AG04450 (cell line): ENCODE measurements around the gene TOX2. TPM values are rescaled to one million over a fixed set of nuclear protein-coding genes. Genes with fewer than 3 reads are reported as not detected.
A peak's percentile ranks its signal among the peaks of the same experiment; 100 is the strongest.

Experiments used
- CTCF ChIA-PET: fragments of 300-600, 350-600 bp; formaldehyde crosslinking; extraction: SDS; loops from one replicate; lab custom pipeline; 2022; ENCODE audit warnings: antibody characterized with exemption, inconsistent platforms; lab: Charles Lee
- POLR2A ChIA-PET: fragments of 350-600 bp; formaldehyde crosslinking; extraction: SDS; loops from one replicate; lab custom pipeline; 2021; ENCODE audit warnings: antibody characterized with exemption, inconsistent platforms; lab: Yijun Ruan, JAX
- DNase-seq: peaks from one replicate; pipeline ENCODE4 v3.0.0-alpha.2; 2011; ENCODE audit warnings: low read depth, low spot score
- H3K27ac ChIP-seq: one replicate; pipeline ENCODE4 v1.5.1; 2012; ENCODE audit warnings: low read depth, low read length, control low read depth
- H3K27me3 ChIP-seq: one replicate; pipeline ENCODE4 v1.6.0; 2012; ENCODE audit warnings: low read length; ENCODE audit not compliant: control insufficient read depth, insufficient read depth
- H3K4me3 ChIP-seq: 2 replicates; pipeline ENCODE4 v1.5.1; 2011; ENCODE audit warnings: mild to moderate bottlenecking, low read depth, low read length, control low read depth
- H3K9me3 ChIP-seq: 2 replicates; pipeline ENCODE4 v1.5.1; 2012; ENCODE audit warnings: low read length; ENCODE audit not compliant: control insufficient read depth, insufficient read depth
- polyA plus RNA-seq: library from polyadenylated mRNA; depleted of rRNA; stranded (reverse); fragments of >200 nt; gene quantifications from 2 replicates; pipeline ENCODE4 v1.2.3, GENCODE V29; 2011
- TF ChIP-seq, protein P1 (sequence below): IDR thresholded peaks from 2 replicates; pipeline ENCODE4 v1.5.1; 2011; ENCODE audit warnings: low read depth, low read length, control low read depth, inconsistent platforms

Gene TOX2
- polyA plus RNA-seq, 1 experiment, result 10.6 TPM

DNA sequence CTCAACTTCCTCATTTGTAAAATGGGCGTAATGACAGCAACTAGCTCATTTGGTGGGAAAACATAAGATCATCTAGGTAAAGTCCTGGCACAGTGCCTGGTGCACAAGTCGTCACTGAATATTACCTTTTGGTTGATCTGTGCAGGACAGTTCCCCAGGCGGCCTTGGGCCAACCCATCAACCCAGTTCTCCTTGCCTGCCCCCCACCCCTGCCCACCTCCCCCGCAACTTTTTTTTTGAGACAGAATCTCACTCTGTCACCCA is 173.1 kb downstream of the TOX2 start:
- no peaks in the 10 kb centered on the region; the same call in 1 of the 2 replicates for H3K9me3 ChIP-seq
- no peak overlapping the region for H3K27ac ChIP-seq
- H3K27me3 ChIP-seq, result no peaks in the 10 kb centered on the region
- no peak for DNase-seq
- TF ChIP-seq, protein P1, sequence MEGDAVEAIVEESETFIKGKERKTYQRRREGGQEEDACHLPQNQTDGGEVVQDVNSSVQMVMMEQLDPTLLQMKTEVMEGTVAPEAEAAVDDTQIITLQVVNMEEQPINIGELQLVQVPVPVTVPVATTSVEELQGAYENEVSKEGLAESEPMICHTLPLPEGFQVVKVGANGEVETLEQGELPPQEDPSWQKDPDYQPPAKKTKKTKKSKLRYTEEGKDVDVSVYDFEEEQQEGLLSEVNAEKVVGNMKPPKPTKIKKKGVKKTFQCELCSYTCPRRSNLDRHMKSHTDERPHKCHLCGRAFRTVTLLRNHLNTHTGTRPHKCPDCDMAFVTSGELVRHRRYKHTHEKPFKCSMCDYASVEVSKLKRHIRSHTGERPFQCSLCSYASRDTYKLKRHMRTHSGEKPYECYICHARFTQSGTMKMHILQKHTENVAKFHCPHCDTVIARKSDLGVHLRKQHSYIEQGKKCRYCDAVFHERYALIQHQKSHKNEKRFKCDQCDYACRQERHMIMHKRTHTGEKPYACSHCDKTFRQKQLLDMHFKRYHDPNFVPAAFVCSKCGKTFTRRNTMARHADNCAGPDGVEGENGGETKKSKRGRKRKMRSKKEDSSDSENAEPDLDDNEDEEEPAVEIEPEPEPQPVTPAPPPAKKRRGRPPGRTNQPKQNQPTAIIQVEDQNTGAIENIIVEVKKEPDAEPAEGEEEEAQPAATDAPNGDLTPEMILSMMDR, result no peak
- ChIA-PET CTCF (interaction anchor here (1.8 kb wide), 1 partner anchor 338 kb away, joined by 6 read pairs; no protein-coding TSS in a partner anchor), POLR2A (no interaction called here)
- H3K4me3 ChIP-seq, result no peak overlapping the region

DNA sequence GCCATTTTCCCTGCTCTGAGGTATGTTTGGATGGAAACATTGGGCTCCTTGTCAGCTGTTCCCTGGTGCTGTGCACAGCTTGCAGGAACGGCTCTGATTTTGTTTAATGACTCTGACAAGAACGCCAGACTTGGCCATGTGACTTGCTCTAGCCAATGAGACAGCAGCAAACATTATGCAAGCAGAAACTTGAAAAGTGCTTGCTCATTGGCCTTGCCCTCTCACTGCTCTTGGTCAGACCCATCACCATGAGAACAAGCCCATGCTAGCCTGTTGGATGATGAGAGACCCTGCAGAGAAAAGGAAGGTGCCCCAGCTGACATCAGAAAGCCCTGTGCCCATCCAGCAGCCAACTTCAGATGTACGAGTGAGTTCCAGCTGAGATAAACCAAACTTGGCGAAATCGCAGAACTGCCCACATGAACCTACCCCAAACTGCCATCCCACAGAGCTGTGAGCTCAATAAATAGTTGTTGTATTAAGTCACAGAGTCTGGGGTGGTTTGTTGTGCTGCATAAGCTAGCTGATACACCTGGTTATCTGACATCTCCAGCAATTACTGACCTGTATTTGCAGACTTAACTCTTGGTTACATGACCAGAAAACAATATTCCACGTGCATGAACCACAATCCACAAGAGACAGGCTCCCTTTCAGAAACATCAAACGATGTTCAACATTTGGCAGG is 175.5 kb downstream of the TOX2 start:
- TF ChIP-seq, protein P1, result no peak
- ChIA-PET POLR2A (interaction anchor here (0.7 kb wide), 1 partner anchor 633 kb away, joined by 3 read pairs; no protein-coding TSS in a partner anchor), CTCF (interaction anchor here (1.1 to 2.3 kb wide), 5 partner anchors 9 to 398 kb away, joined by 3 to 17 read pairs (median 7); no protein-coding TSS in a partner anchor)
- Histone ChIP-seq H3K27ac (no peak overlapping the region), H3K27me3 (no peaks in the 10 kb centered on the region), H3K9me3 (no peaks in the 10 kb centered on the region), H3K4me3 (no peak overlapping the region)
- no peak for DNase-seq

DNA sequence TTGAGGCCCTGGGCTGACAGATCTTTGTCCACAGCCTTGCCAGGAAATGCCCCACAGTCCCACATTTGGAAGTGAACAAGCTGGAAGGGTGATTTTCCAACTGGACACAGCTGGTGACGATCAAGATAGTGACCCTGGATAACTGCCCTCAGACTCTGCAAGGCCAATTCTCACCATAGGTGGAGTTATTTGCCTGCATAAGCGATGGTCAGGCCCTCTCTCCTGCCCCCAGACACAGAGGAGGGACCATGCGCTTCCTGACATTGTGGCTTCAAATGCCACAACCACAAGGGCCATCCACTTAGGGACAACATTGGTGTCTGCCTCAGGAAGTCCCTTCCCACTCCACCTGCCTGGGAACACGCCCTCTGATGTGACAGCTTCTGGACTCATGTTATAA is 176.4 kb downstream of the TOX2 start:
- H3K4me3 ChIP-seq, result no peak overlapping the region
- POLR2A ChIA-PET, result no interaction called here
- no peaks in the 10 kb centered on the region for H3K27me3 ChIP-seq
- CTCF ChIA-PET, result interaction anchor here (1.1 to 2.3 kb wide), 6 partner anchors 10 to 642 kb away, joined by 4 to 15 read pairs (median 7); partner anchors contain the start of gene SRSF6
- TF ChIP-seq, protein P1, result 0 out of 2 replicates have a peak, but pooled peaks have one; percentile 3
- no peaks in the 10 kb centered on the region for H3K9me3 ChIP-seq
- H3K27ac ChIP-seq, result no peak overlapping the region
- DNase-seq, result no peak

DNA sequence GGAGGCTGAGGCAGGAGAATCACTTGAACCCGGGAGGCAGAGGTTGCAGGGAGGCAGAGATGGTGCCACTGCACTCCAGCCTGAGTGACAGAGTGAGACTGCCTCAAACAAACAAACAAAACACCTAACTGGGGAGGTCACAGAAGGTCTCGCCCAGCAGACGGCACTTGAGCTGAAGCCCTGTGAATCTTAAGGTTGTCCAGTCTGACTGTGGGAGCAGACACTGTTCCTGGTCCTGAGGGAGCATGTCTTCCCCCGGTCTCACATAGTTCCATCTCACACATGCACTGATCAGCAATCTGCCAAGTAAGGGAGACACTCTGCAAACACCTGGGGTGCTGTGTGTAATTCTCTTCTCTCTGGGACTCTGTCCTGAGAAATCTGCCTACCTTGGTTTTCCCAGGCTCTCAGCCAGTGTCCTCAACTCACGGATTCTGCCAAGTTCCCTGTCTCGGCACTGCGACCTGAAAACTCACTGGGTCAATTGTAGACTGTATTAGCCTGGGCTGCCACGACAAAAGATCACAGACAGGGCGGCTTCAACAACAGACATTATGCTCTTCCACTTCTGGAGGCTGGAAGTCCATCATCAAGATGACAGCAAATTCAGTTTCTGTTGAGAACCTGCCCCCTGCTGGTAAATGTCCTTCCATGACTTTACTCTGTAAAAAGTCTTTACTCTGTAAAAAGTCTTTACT is 178.0 kb downstream of the TOX2 start:
- no peak overlapping the region for H3K27ac ChIP-seq
- ChIA-PET POLR2A (no interaction called here), CTCF (interaction anchor here (0.5 to 2.3 kb wide), 9 partner anchors 8 to 556 kb away, joined by 3 to 15 read pairs (median 5); no protein-coding TSS in a partner anchor)
- H3K9me3 ChIP-seq, result no peaks in the 10 kb centered on the region
- TF ChIP-seq, protein P1, result peak; percentile 67
- H3K4me3 ChIP-seq, result no peak overlapping the region
- no peaks in the 10 kb centered on the region for H3K27me3 ChIP-seq
- DNase-seq, result no peak

DNA sequence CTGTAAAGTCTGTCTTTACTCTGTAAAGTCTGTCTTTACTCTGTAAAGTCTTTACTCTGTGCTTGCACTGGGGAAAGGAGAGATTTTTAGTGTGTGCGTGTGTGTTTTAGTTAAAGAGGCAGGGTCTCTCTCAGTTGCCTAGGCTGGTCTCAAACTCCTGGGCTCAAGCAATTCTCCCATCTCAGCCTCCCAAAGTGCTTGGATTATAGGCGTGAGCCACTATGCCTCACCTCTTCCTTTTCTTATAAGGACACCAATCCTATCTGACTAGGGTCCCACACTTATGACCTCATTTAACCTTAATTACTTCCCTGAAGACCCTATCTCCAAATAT is 178.6 kb downstream of the TOX2 start:
- DNase-seq, result no peak
- TF ChIP-seq, protein P1, result no peak
- no peaks in the 10 kb centered on the region for H3K27me3 ChIP-seq
- no peak overlapping the region for H3K4me3 ChIP-seq
- no peak overlapping the region for H3K27ac ChIP-seq
- ChIA-PET CTCF (interaction anchor here (1.5 kb wide), 1 partner anchor 21 kb away, joined by 3 read pairs; no protein-coding TSS in a partner anchor), POLR2A (no interaction called here)
- no peaks in the 10 kb centered on the region for H3K9me3 ChIP-seq
